Endothelial cell of umbilical vein (primary cell): ENCODE data around the gene CHCHD3. TPM values are rescaled to one million over a fixed set of nuclear protein-coding genes. Genes with fewer than 3 reads are reported as not detected.

Experiments
- BruUV-seq: library from RNA; stranded (reverse); fragments of 400-500 nt; replicated peaks from 2 replicates; lab custom pipeline; 2021; lab: Mats Ljungman, UMichigan
- CTCF ChIA-PET: fragments of 300-600, 350-600 bp; sonication (Branson Sonifier 250); formaldehyde crosslinking; loops from one replicate; lab custom pipeline; 2021; ENCODE audit warnings: antibody characterized with exemption, inconsistent platforms; lab: Charles Lee
- POLR2A ChIA-PET: fragments of 300-600, 350-600 bp; sonication (Branson Sonifier 250); formaldehyde crosslinking; loops from one replicate; lab custom pipeline; 2021; ENCODE audit warnings: antibody characterized with exemption, inconsistent platforms; lab: Charles Lee
- DNase-seq: peaks from one replicate; pipeline ENCODE4 v3.0.0-alpha.2; 2011; ENCODE audit warnings: low read depth, low spot score
- FAIRE-seq: peaks from 2 replicates; lab custom pipeline; 2011; peaks lifted over from hg19 to GRCh38; lab: Jason Lieb, UNC
- H2AFZ ChIP-seq: 2 replicates; pipeline ENCODE4 v1.6.0; 2012; ENCODE audit warnings: low read depth, low read length, control low read depth, inconsistent platforms
- H3K27ac ChIP-seq: 2 replicates; pipeline ENCODE4 v1.5.1; 2011; ENCODE audit warnings: low read depth, mild to moderate bottlenecking, control low read depth, low read length, moderate library complexity; ENCODE audit not compliant: insufficient read depth
- H3K27me3 ChIP-seq, 2 experiments: 2 replicates each; pipeline versions ENCODE4 v1.6.0 to v1.6.1; 2011; ENCODE audit warnings: low read length in 2 of 2, mixed read lengths in 1 of 2; ENCODE audit not compliant: control insufficient read depth in 2 of 2, insufficient read depth in 2 of 2
- H3K36me3 ChIP-seq, 2 experiments: 2 replicates in 1 of 2; 3 replicates in 1 of 2; pipeline ENCODE4 v1.5.1; 2011; ENCODE audit warnings: low read length in 2 of 2, mild to moderate bottlenecking in 1 of 2, moderate library complexity in 1 of 2; ENCODE audit not compliant: control insufficient read depth in 2 of 2, insufficient read depth in 2 of 2; ENCODE audit errors: extremely low read depth in 1 of 2
- H3K4me1 ChIP-seq: 3 replicates; pipeline ENCODE4 v1.5.1; 2011; ENCODE audit warnings: mild to moderate bottlenecking, low read length; ENCODE audit not compliant: control insufficient read depth, insufficient read depth; ENCODE audit errors: extremely low read depth
- H3K4me2 ChIP-seq: 2 replicates; pipeline ENCODE4 v1.6.1; 2011; ENCODE audit warnings: low read length, control low read depth, mixed read lengths; ENCODE audit not compliant: insufficient read depth
- H3K4me3 ChIP-seq, 3 experiments: fragments of 200-600 bp in 1 of 3; sonication (generic), shearing (Covaris generic) in 1 of 3; replicated peaks in 1 of 3; 2 replicates each; pipeline ENCODE4 v1.5.1; 2011 to 2016; ENCODE audit warnings: control low read depth in 3 of 3, low read length in 3 of 3, mild to moderate bottlenecking in 2 of 3, inconsistent platforms in 1 of 3, low read depth in 1 of 3, moderate library complexity in 1 of 3; ENCODE audit not compliant: insufficient read depth in 1 of 3
- H3K79me2 ChIP-seq: 2 replicates; pipeline ENCODE4 v1.6.0; 2012; ENCODE audit warnings: low read length, inconsistent platforms; ENCODE audit not compliant: control insufficient read depth, insufficient read depth
- H3K9ac ChIP-seq: replicated peaks from 2 replicates; pipeline ENCODE3; 2011; ENCODE audit warnings: low read length, control low read depth; ENCODE audit not compliant: insufficient read depth; ENCODE audit errors: extremely low read depth
- H3K9me1 ChIP-seq: replicated peaks from 3 replicates; pipeline ENCODE4 v1.6.0; 2011; ENCODE audit warnings: mild to moderate bottlenecking, low read length; ENCODE audit not compliant: control insufficient read depth, insufficient read depth; ENCODE audit errors: extremely low read depth
- H3K9me3 ChIP-seq: replicated peaks from 2 replicates; pipeline ENCODE4 v1.5.1; 2012; ENCODE audit warnings: low read length, inconsistent platforms; ENCODE audit not compliant: control insufficient read depth, insufficient read depth
- H4K20me1 ChIP-seq: replicated peaks from 2 replicates; pipeline ENCODE3; 2011; ENCODE audit warnings: mild to moderate bottlenecking, low read length; ENCODE audit not compliant: control insufficient read depth, insufficient read depth; ENCODE audit errors: extremely low read depth
- CTCF ChIP-seq, 2 donors: IDR thresholded peaks; 1 replicate in 1 of 2; 2 replicates in 1 of 2; pipeline ENCODE4 v1.5.1; 2011; ENCODE audit warnings: low read length in 2 of 2, mild to moderate bottlenecking in 2 of 2, moderate library complexity in 2 of 2, control low read depth in 1 of 2, inconsistent platforms in 1 of 2, low read depth in 1 of 2; ENCODE audit not compliant: insufficient read depth in 1 of 2; ENCODE audit errors: extremely low read depth in 1 of 2
- EZH2 ChIP-seq: IDR thresholded peaks from 2 replicates; pipeline ENCODE4 v1.6.1; 2012; ENCODE audit warnings: borderline replicate concordance, low read depth, mild to moderate bottlenecking, moderate library complexity, low read length, inconsistent platforms; ENCODE audit not compliant: severe bottlenecking
- FOS ChIP-seq: IDR thresholded peaks from 2 replicates; pipeline ENCODE4 v1.6.1; 2011; ENCODE audit warnings: mild to moderate bottlenecking, low read length, moderate library complexity, borderline replicate concordance; ENCODE audit not compliant: insufficient read depth
- GATA2 ChIP-seq: IDR thresholded peaks from 2 replicates; pipeline ENCODE4 v1.7.0; 2011; ENCODE audit warnings: low read depth, mild to moderate bottlenecking, moderate library complexity, mixed read lengths, low read length; ENCODE audit not compliant: insufficient read length, insufficient read depth
- JUN ChIP-seq: IDR thresholded peaks from 2 replicates; pipeline ENCODE4 v1.6.1; 2011; ENCODE audit warnings: borderline replicate concordance, low read depth; ENCODE audit not compliant: insufficient read length, insufficient read depth
- MYC ChIP-seq: IDR thresholded peaks from one replicate; pipeline ENCODE4 v1.6.1; 2011; ENCODE audit warnings: mild to moderate bottlenecking, low read depth, low read length
- POLR2A ChIP-seq: IDR thresholded peaks from 2 replicates; pipeline ENCODE4 v1.6.1; 2012; ENCODE audit warnings: low read depth, mild to moderate bottlenecking, control low read depth, low read length
- POLR2AphosphoS5 ChIP-seq: IDR thresholded peaks from 2 replicates; pipeline ENCODE4 v1.6.1; 2012; ENCODE audit warnings: low read depth, mild to moderate bottlenecking, control low read depth, low read length, moderate library complexity; ENCODE audit not compliant: insufficient read depth
- dilution Hi-C: fragments of 300-500 bp; cut with MboI; formaldehyde crosslinking; loops from one replicate; pipeline ENCODE4 v1.15.0; 2019; ENCODE audit warnings: low sequenced_read_pairs; ENCODE audit not compliant: extremely low pct_ligation_motif_present
- intact Hi-C: fragments of 100-400 bp; cut with micrococcal nuclease; formaldehyde crosslinking; loops from one replicate; pipeline ENCODE4 v1.10.0; 2022
- polyA plus RNA-seq, 4 experiments: library from polyadenylated mRNA; depleted of rRNA in 3 of 4; stranded (reverse) in 3 of 4; unstranded in 1 of 4; fragments of >200 nt; gene quantifications; 2 replicates each; pipeline versions ENCODE4 v1.2.1 to v1.2.3, GENCODE V29; 2011 to 2012; ENCODE audit warnings: missing spikeins in 1 of 4
- total RNA-seq: library from RNA; stranded (reverse); gene quantifications from 2 replicates; pipeline ENCODE4 v1.2.3, GENCODE V29; 2021
- TF ChIP-seq, protein P1 (sequence below): IDR thresholded peaks from 2 replicates; pipeline ENCODE4 v1.6.1; 2011; ENCODE audit not compliant: insufficient read depth, insufficient read length

CHCHD3 gene
- total and polyA plus RNA-seq, 2 donors (not counting 3 experiments of a cell fraction or from before 2014, with no cell fraction given): 22.0 to 63.7 TPM

DNA sequence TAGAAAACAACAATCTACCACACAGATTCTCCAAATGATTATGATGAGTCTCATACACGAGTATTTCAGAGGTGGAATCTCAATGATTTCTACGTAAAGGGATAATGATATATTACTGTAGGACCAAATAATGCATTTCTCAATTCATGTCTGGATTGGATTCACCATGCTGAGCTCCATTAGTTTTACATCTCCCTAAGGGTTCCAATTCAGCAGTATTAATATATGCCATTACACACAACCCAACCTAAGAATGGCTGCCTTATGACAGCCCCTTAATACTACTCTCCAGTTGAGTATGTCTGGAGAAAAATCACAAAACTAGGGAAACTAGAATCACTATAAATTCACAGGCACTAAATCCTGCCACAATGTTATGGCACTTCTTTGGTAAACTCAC is 271.3 kb downstream of the CHCHD3 start:
- TF ChIP-seq FOS: no peak
- no peak for TF ChIP-seq POLR2A
- no peak for TF ChIP-seq POLR2AphosphoS5
- no peak for TF ChIP-seq GATA2
- TF ChIP-seq MYC: no peak
- no peak for TF ChIP-seq CTCF (IDR thresholded peaks at IDR 0.05; ENCODE audit: extremely low read depth in 1 of 2, insufficient read depth in 1 of 2, low read depth in 1 of 2, low read length in 2 of 2)
- no peak for TF ChIP-seq JUN
- TF ChIP-seq, protein P1, sequence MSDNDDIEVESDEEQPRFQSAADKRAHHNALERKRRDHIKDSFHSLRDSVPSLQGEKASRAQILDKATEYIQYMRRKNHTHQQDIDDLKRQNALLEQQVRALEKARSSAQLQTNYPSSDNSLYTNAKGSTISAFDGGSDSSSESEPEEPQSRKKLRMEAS: no peak
- no peak for TF ChIP-seq EZH2
- no peak overlapping the region for H3K4me3 ChIP-seq
- ChIA-PET POLR2A (no interaction called here), CTCF (no interaction called here)
- no peaks in the 10 kb centered on the region for H3K9me3 ChIP-seq
- no peaks in the 10 kb centered on the region for H3K36me3 ChIP-seq
- intact Hi-C loops (no loop called here), dilution Hi-C loops (no loop called here)
- no TSS peak for BruUV-seq
- H4K20me1 ChIP-seq: no peaks in the 10 kb centered on the region
- H3K9ac ChIP-seq: no peak overlapping the region
- FAIRE-seq: no peak
- no peaks in the 10 kb centered on the region for H3K27me3 ChIP-seq
- H3K4me2 ChIP-seq: no peak overlapping the region
- no peak overlapping the region for H3K27ac ChIP-seq
- H3K79me2 ChIP-seq: no peaks in the 10 kb centered on the region
- H2AFZ ChIP-seq: no peak overlapping the region
- H3K9me1 ChIP-seq: no peaks in the 10 kb centered on the region
- H3K4me1 ChIP-seq: peaks cover 3% of the 10 kb centered on the region
- DNase-seq: no peak
